SK-N-MC (cell line): ENCODE measurements around the gene OR8S1.

Source experiments
- EZH2 ChIP-seq: fragments of 200-600 bp; sonication (generic); IDR thresholded peaks from one replicate; pipeline ENCODE4 v1.6.1; 2017; ENCODE audit warnings: antibody characterized with exemption
- FOXP2 ChIP-seq: optimal IDR thresholded peaks from 2 replicates; pipeline ENCODE3; 2011; ENCODE audit warnings: mild to moderate bottlenecking, moderate library complexity; ENCODE audit not compliant: insufficient read depth; ENCODE audit errors: extremely low read length, control extremely low read depth
- POLR2AphosphoS5 ChIP-seq: IDR thresholded peaks from 2 replicates; pipeline ENCODE4 v1.6.1; 2012; ENCODE audit warnings: mild to moderate bottlenecking, low read depth, low read length, borderline replicate concordance

DNA sequence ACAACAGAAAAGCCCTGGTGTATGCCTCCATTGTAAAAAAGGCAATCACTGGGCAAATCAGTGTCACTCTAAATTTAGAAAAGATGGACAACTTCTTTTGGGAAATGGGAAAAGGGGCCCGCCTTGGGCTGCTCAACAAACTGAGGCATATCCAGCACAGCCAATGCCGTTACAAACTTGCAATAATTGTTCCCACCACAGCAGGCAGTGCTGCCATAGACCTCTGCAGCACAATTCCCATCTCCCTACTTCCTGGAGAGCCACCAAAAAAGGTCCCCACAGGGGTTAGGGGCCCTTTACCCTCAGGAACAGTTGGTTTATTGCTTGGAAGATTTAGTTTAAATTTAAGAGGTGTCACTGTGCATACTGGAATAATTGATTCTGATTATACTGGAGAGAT is 16.4 kb upstream of the OR8S1 start:
- no peak for TF ChIP-seq EZH2
- TF ChIP-seq POLR2AphosphoS5, result no peak
- no peak for TF ChIP-seq FOXP2
